Measurements from ENCODE around the gene SLFN5. TPM values are rescaled to one million over a fixed set of nuclear protein-coding genes. Genes with fewer than 3 reads are reported as not detected.

The SLFN5 gene
- polyA plus RNA-seq, 1 experiment: 32.6 TPM

- H3K36me3 ChIP-seq (ENCODE audit: control insufficient read depth, insufficient read depth, low read length): no peaks in the 10 kb centered on the region
- H3K27me3 ChIP-seq (ENCODE audit: control insufficient read depth, insufficient read depth, low read length): no peaks in the 10 kb centered on the region
- no peak for DNase-seq (ENCODE audit: low read depth)
- no peak overlapping the region for H3K4me3 ChIP-seq (ENCODE audit: low read depth, low read length)
- no peak for TF ChIP-seq CTCF (IDR thresholded peaks at IDR 0.05; ENCODE audit: insufficient read depth, low read depth, low read length)
- ChIA-PET POLR2A (no interaction called here), CTCF (interaction anchor here (1.2 kb wide), 1 partner anchor 10 kb away, joined by 3 read pairs; no protein-coding TSS in a partner anchor)
Observed at GRCh38 chr17:35283767-35284166, 40.9 kb downstream of the SLFN5 start.

GRCh38 chr17:35284955-35285354 lies 42.1 kb downstream of the SLFN5 start:
- DNase-seq (ENCODE audit: low read depth): no peak
- ChIA-PET CTCF (interaction anchor here (0.7 to 1.2 kb wide), 3 partner anchors 11 to 251 kb away, joined by 3 read pairs; no protein-coding TSS in a partner anchor), POLR2A (no interaction called here)

GRCh38 chr17:35286120-35286781 lies 43.4 kb downstream of the SLFN5 start:
- POLR2A ChIA-PET: no interaction called here
- no peak for DNase-seq (ENCODE audit: low read depth)
- H3K36me3 ChIP-seq (ENCODE audit: control insufficient read depth, insufficient read depth, low read length): no peaks in the 10 kb centered on the region
- no peaks in the 10 kb centered on the region for H3K27me3 ChIP-seq (ENCODE audit: control insufficient read depth, insufficient read depth, low read length)
- H3K4me3 ChIP-seq (ENCODE audit: low read depth, low read length): no peak overlapping the region
- CTCF ChIA-PET: interaction anchor here (0.6 to 1.2 kb wide), 2 partner anchors 18 to 253 kb away, joined by 3 read pairs; no protein-coding TSS in a partner anchor
- TF ChIP-seq CTCF (IDR thresholded peaks at IDR 0.05; ENCODE audit: insufficient read depth, low read depth, low read length): no peak

More at GRCh38 chr17:35284955-35285354, 42.1 kb downstream of the SLFN5 start:
- no peak for TF ChIP-seq CTCF (IDR thresholded peaks at IDR 0.05; ENCODE audit: insufficient read depth, low read depth, low read length)
- H3K36me3 ChIP-seq (ENCODE audit: control insufficient read depth, insufficient read depth, low read length): no peaks in the 10 kb centered on the region
- H3K27me3 ChIP-seq (ENCODE audit: control insufficient read depth, insufficient read depth, low read length): no peaks in the 10 kb centered on the region
- H3K4me3 ChIP-seq (ENCODE audit: low read depth, low read length): no peak overlapping the region

GRCh38 chr17:35287286-35287811 lies 44.5 kb downstream of the SLFN5 start:
- ChIA-PET POLR2A (no interaction called here), CTCF (interaction anchor here (1.2 kb wide), 1 partner anchor 19 kb away, joined by 3 read pairs; no protein-coding TSS in a partner anchor)
- no peaks in the 10 kb centered on the region for H3K36me3 ChIP-seq (ENCODE audit: control insufficient read depth, insufficient read depth, low read length)
- H3K27me3 ChIP-seq (ENCODE audit: control insufficient read depth, insufficient read depth, low read length): no peaks in the 10 kb centered on the region
- no peak for TF ChIP-seq CTCF (IDR thresholded peaks at IDR 0.05; ENCODE audit: insufficient read depth, low read depth, low read length)
- DNase-seq (ENCODE audit: low read depth): no peak
- H3K4me3 ChIP-seq (ENCODE audit: low read depth, low read length): no peak overlapping the region

GRCh38 chr17:35289222-35289621 lies 46.4 kb downstream of the SLFN5 start:
- DNase-seq (ENCODE audit: low read depth): no peak
- ChIA-PET CTCF (interaction anchor here (0.7 kb wide), 1 partner anchor 22 kb away, joined by 3 read pairs; no protein-coding TSS in a partner anchor), POLR2A (no interaction called here)
- Histone ChIP-seq H3K27me3 (ENCODE audit: control insufficient read depth, insufficient read depth, low read length) (no peaks in the 10 kb centered on the region), H3K36me3 (ENCODE audit: control insufficient read depth, insufficient read depth, low read length) (no peaks in the 10 kb centered on the region), H3K4me3 (ENCODE audit: low read depth, low read length) (no peak overlapping the region)
- TF ChIP-seq CTCF (IDR thresholded peaks at IDR 0.05; ENCODE audit: insufficient read depth, low read depth, low read length): no peak
